HL-60/S4 (cell line): ENCODE results near the gene TMIE.

ENCODE experiments used
- in situ Hi-C: fragments of 300-500 bp; cut with MboI; formaldehyde crosslinking; loops from 2 replicates; pipeline ENCODE4 v1.14.3; 2022; ENCODE audit warnings: low sequenced_read_pairs

TMIE gene

DNA sequence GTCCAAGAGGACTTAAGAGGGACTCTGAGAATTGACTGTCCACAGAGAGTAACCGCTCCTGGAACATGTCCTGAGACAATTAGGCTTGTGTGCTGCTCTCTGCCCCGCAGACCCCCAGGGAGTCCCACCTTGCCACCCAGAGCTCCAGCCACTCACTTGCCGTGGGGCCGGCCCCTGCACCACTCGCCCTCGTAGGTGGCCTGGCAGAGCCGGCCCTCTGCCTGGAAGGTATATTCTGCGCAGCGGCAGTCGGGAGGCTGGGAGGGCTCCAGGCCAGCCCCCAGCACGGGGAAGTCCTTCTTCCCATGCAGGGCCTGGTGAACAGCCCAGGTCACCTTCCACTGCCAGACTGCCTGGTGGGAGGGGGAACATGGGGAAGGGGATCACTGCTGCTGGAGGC, 18.2 kb upstream of the TMIE start:
- in situ Hi-C loops = no loop called here

DNA sequence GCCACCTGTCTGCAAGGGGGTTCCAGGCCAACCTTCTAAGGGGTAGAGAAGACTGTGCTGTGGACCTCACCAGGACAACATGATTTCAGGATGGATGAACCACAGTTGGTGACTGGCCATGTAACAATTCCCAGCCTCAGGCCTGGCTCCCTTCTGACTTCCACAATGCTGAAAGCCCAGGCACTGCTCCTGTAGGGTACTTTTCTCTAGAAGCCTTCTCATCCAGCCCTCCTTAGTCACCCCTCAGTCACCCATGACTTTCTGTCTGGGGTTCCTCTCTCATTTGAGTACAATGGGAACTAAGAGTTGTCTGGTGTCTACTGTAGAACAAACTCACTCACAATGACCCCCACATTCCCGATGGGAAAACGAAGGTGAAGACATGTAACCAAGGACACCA, 16.3 kb upstream of the TMIE start:
- in situ Hi-C loops = no loop called here

GRCh38 chr3:46685446-46685845, 15.7 kb upstream of the TMIE start:
- in situ Hi-C loops = no loop called here

- in situ Hi-C loops = no loop called here
Measured at GRCh38 chr3:46690798-46691197, 10.4 kb upstream of the TMIE start.

GRCh38 chr3:46692566-46692990, 8.6 kb upstream of the TMIE start:
- in situ Hi-C loops = no loop called here

DNA sequence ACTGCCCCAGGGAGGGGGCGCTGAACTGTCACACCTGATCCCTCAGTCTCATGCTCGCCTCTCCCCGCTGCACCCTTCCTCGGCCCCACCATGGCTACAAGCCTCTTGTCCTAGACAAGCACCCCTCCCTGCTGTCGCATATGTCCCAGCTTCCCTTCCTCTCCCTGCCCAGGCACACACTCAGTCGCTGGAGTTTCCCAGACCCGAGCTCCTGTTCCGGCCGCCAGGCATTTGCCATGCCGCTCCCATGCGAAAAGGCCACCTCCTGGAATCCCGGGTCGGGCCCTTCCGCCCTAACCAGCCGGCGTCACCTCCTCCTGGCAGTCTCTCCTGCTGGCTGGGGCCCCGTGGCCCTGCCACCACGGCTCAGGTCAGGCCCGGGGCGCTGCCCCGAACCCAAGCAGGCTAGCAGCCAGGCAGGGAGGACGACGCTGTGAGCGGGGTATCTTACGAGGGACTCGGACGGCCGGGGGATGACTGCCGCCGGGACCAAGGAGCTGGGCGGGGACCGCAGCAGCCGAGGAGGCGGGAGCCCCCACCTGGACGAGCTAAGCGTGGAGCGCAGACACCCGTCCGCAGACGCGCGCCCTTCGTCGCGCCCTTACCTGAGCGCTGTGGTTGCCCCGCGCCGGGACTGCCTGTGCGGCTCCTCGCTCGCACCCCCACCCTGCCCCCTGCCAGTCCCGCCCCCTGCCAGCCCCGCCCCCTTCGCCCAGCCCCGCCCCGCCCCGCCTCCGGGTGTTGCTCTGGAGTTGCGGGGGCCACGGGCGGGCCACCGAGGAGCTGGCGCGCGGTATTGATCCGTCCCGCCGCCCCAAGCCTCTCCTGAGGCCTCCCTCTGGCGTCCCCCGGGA, 7.9 kb upstream of the TMIE start, which contains the start of gene ALS2CL:
TSS of gene ALS2CL (minus strand) at position 642 of the 854 bp plus-strand sequence. CDS start 4,239 bp downstream, outside the sequence.
- in situ Hi-C loops = no loop called here

DNA sequence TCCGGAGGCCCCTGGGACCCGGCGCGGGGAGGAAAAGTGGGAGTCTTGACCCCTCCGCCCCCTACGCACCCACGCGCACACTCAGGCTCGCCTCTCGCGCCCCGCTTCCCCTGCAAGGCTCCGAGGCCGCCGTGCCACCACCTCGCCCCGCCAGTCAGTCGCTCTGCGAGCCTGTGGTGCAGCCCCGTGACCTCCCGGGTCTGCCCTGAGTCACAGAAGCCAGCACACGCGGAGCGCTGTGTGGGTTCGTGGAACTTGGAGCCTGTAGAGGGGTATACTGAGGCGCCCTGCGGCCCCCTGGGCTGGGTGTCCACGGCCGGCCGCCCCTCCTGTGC, 7.3 kb upstream of the TMIE start:
- in situ Hi-C loops = no loop called here

- in situ Hi-C loops = no loop called here
Measured at GRCh38 chr3:46694520-46694919, 6.7 kb upstream of the TMIE start.

DNA sequence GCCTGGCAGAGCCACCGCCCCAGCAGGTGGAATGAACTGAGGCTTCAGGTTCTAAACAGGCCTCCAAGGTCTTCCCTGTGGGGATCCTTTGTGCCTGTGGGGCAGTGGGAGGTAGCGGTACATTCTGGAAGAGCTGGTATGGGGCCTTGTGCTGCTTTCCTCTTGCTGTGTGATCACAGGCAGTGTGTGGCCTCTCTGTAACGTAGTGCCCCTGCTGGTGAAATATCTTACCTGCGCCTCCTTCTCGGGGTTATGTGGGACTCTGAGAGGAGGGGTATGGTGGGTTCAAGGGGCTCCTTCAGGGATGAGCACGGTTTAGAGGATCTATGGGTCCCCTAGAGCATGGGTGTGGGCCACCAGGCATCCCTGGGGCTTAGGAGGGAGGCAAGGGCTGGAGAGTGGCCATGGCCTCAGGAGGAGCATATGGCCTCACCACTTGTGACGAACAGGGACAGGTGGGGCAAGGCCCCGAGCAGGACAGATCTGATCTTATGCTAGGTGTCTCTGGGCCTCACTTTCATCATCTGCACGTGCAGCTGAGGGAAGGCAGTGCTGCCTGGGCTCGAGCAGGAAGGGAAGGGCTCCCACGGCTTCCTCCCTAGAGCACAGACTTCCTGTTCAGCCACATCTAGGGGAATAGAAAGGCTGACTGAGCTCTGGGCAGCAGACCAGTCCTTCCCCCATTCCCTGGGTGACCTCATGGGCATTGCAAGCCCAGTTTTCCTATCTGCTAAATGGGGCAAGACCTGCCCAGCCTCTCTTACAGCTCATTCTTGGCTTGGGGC, 5.8 kb upstream of the TMIE start:
- in situ Hi-C loops = no loop called here

- in situ Hi-C loops = no loop called here
Measured at GRCh38 chr3:46695962-46696894, 5.0 kb upstream of the TMIE start.

DNA sequence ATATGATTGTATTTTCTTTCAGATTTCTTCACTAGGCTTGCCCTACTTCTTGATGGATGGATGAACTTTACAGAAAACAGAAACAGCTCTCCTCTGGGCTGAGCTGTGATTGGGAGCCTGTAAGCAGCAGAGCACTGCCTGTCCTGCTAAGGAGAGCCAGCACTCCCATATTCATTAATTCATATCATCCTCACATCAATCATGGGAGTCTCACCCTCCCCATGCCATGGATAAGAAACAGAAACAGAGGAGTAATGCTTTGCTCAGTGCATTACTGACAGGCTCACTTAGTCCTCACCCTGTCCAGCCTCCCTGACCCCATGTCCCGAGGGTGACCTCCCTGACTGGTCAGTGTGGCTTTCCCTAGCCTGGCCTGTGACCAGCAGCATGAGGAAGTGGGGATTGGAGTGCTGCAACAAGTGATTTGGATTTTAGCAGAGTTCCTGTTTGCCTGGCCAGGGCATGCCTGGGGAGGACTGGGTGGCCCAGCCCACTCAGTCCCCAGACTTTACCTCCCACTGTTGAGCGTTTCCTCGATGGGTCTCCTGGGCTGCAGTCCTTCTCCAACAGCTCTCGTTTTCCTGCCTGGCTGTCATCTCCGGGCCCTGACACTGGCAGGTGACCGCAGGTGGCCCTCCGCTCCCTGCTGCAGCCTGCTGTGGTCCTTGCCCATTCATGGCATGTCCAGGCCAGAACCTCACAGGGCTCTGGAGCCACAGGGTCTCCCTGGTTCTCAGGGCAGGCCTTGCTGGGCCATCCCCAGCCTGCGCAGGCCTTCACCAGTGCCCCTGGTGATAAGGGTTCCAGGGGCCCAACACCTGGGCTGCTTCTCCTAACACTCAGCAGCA, 1.3 kb upstream of the TMIE start:
- in situ Hi-C loops = loop anchor here (25.0 kb wide), 2 partner anchors 187 to 662 kb away; partner anchors contain the start of gene PTH1R

DNA sequence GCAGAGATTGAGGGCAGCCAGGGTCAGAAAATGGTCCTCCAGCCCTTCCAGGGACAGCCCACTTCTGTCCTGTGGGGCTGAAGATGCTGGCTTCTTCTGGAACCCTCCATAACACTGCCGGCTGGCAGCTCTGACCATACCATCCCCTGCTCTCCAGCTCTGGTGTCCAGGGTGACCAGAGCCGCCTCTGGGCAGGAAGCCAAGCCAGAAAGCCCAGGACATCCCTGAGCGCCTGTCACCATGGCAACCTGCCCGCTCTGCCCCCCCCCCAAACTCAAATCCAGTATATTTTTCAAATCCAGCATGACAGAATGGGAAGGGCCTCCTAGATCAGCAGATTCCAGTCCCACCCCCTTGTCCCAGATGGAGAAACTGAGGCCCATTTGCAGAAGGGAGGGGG, 420 bp upstream of the TMIE start:
- in situ Hi-C loops = loop anchor here (25.0 kb wide), 2 partner anchors 187 to 662 kb away; partner anchors contain the start of gene PTH1R

- in situ Hi-C loops = loop anchor here (25.0 kb wide), 2 partner anchors 185 to 660 kb away; partner anchors contain the start of gene PTH1R
Measured at GRCh38 chr3:46702246-46703012, 1.2 kb downstream of the TMIE start.

- in situ Hi-C loops = loop anchor here (25.0 kb wide), 2 partner anchors 184 to 659 kb away; partner anchors contain the start of gene PTH1R
Measured at GRCh38 chr3:46703013-46703520, 1.9 kb downstream of the TMIE start.

DNA sequence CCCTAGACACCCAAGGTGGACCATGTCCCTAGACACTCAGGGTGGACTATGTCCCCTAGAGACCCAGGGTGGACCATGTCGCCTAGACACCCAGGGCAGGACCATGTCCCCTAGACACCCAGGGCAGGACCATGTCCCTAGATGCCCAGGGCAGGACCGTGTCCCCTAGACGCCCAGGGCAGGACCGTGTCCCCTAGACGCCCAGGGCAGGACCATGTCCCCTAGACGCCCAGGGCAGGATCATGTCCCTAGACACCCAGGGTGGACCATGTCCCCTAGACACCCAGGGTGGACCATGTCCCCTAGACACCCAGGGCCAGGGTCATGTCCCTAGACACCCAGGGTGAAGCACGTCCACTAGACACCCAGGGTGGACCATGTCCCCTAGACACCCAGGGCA, 3.2 kb downstream of the TMIE start:
- in situ Hi-C loops = loop anchor here (25.0 kb wide), 2 partner anchors 183 to 658 kb away; partner anchors contain the start of gene PTH1R

- in situ Hi-C loops = loop anchor here (25.0 kb wide), 2 partner anchors 182 to 657 kb away; partner anchors contain the start of gene PTH1R
Measured at GRCh38 chr3:46705022-46705530, 3.9 kb downstream of the TMIE start.

DNA sequence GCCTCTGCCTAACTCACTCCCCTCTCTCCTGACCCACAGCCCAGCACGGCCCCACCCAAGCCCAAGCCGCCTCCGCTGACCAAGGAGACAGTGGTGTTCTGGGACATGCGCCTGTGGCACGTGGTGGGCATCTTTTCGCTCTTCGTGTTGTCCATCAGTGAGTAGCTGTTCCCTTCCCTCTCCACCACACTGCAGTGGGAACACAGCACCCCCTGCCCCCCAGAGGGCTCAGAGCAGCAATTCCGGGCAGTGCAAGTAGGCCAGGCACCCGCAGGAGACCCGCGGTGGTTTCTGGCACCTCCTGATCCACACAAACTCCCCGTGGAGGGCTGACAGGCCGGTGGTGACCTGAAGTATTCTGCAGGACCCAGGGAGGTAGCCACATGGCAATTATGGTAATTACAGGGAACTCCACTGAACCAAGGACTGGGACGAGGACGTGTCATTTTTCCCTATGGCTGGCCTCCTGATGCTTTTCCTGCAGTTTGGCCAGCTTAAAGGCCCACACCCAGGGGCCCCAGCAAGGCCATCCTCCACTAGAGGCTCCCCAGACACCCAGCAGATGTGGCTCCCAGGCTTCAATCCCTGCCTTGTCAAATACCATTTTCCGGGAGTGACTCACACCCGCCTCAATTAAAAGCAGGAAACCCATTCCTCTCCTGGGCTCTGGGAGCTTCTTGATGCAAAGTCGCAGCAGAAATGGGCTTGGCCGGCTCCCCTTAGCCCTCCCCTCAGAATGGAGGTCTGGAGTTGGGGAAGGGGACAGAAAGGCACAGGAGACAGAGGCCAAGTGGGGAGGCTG, 4.8 kb downstream of the TMIE start:
- in situ Hi-C loops = loop anchor here (25.0 kb wide), 2 partner anchors 181 to 656 kb away; partner anchors contain the start of gene PTH1R
